ENCODE measurements around the gene ACTL7A. TPM values are rescaled to one million over a fixed set of nuclear protein-coding genes. Genes with fewer than 3 reads are reported as not detected.

The ACTL7A gene
- total and polyA plus RNA-seq, 2 of the 13 experiments (the other 11 are each of a cell fraction or from before 2014, with no cell fraction given), result not detected

- TF ChIP-seq MZF1 (CRISPR knock-in tag; IDR thresholded peaks at IDR 0.05; ENCODE audit: borderline replicate concordance) (no peak), FOXO1 (CRISPR knock-in tag; IDR thresholded peaks at IDR 0.05) (peak; percentile 81)
These were observed 7.1 kb downstream of the ACTL7A start (continued) for GRCh38 chr9:108869092-108869725.

GRCh38 chr9:108874058-108874788, 12.2 kb downstream of the ACTL7A start:
- ATAC-seq (no peak), DNase-seq (ENCODE audit: low spot score) (no peak), FAIRE-seq (no peak)
- Histone ChIP-seq H3K79me2 (ENCODE audit: insufficient read depth, low read length) (peaks cover 40% of the 10 kb centered on the region), H3K27ac (ENCODE audit: extremely low read length, insufficient read depth, low read length) (no peak overlapping the region), H3K4me2 (ENCODE audit: low read depth, low read length) (no peak overlapping the region), H3K9me3 (ENCODE audit: low read length) (no peaks in the 10 kb centered on the region), H3K4me3 (replicated peaks in 1 of 3; ENCODE audit: insufficient read depth in 1 of 3, low read depth in 2 of 3, low read length in 3 of 3) (no peak overlapping the region), H4K20me1 (ENCODE audit: insufficient read depth, low read length) (peaks cover 18% of the 10 kb centered on the region; the same call in 1 of the 2 replicates), H3K9ac (ENCODE audit: insufficient read depth, low read depth, low read length) (no peak overlapping the region), H3K27me3 (ENCODE audit: control insufficient read depth in 1 of 2, insufficient read depth in 2 of 2, low read length in 2 of 2) (no peaks in the 10 kb centered on the region), H3K4me1 (ENCODE audit: insufficient read depth, low read length) (peaks cover 88% of the 10 kb centered on the region), H2AFZ (ENCODE audit: low read length) (no peak overlapping the region), H3K36me3 (replicated peaks in 1 of 2; ENCODE audit: control insufficient read depth in 1 of 2, insufficient read depth in 2 of 2, low read length in 2 of 2) (peaks cover 25 to 89% of the 10 kb centered on the region in 2 experiments)
- in situ Hi-C loops (cut with HindIII; ENCODE audit: extremely low pct_ligation_motif_present, low pct_unique_long_range_greater_than_20kb) (no loop called here), intact Hi-C loops (cut with micrococcal nuclease; ENCODE audit: unreplicated experiment) (no loop called here)
- TF ChIP-seq RBFOX2 (IDR thresholded peaks at IDR 0.05; ENCODE audit: low read depth, low read length) (peak; percentile 55; the same call in 1 of the 2 replicates), HDAC2 (CRISPR knock-in tag; IDR thresholded peaks at IDR 0.05) (no peak), MAFK (conservative IDR thresholded peaks at IDR 0.05 in 1 of 2, IDR thresholded peaks at IDR 0.05 in 1 of 2; ENCODE audit: low read length in 2 of 2) (peak; percentile 38 to 64; a peak in 3 of 4 replicates), NCOA1 (CRISPR knock-in tag; IDR thresholded peaks at IDR 0.05) (no peak), MAFF (IDR thresholded peaks at IDR 0.05; ENCODE audit: low read depth, low read length) (peak; percentile 48; the same call in 1 of the 2 replicates), CCAR2 (optimal IDR thresholded peaks at IDR 0.05; ENCODE audit: low read depth, low read length) (no peak), ZNF24 (IDR thresholded peaks at IDR 0.05) (no peak)
- WGBS (ENCODE audit: low lambda C conversion rate), result over 99% methylated on average over 4 of the region's 4 CpGs
- ChIA-PET CTCF (ENCODE audit: low intra/inter-chr PET ratio, low total read pairs) (no interaction called here), POLR2A (interaction anchor here (4.8 kb wide), 1 partner anchor 10 kb away, joined by 45 read pairs; no protein-coding TSS in a partner anchor)
- BruUV-seq (replicated peaks), result no TSS peak

All from HepG2 (cell line).